Measurements from ENCODE around the gene WRNIP1.

The WRNIP1 gene

GRCh38 chr6:2744778-2745177, 20.4 kb upstream of the WRNIP1 start:
- no peaks in the 10 kb centered on the region for H3K36me3 ChIP-seq (ENCODE audit: control insufficient read depth, insufficient read depth, low read length)
- H3K9ac ChIP-seq (ENCODE audit: low read length) = no peak overlapping the region
- no peaks in the 10 kb centered on the region for H3K4me1 ChIP-seq (ENCODE audit: control insufficient read depth, insufficient read depth, low read length)
- H3K4me3 ChIP-seq (ENCODE audit: low read length) = no peak overlapping the region
- no peak overlapping the region for H3K27ac ChIP-seq (ENCODE audit: low read depth, low read length)
- no peaks in the 10 kb centered on the region for H3K27me3 ChIP-seq (ENCODE audit: control insufficient read depth, insufficient read depth, low read length)

GRCh38 chr6:2745246-2745645, 19.9 kb upstream of the WRNIP1 start:
- Histone ChIP-seq H3K9ac (ENCODE audit: low read length) (no peak overlapping the region), H3K36me3 (ENCODE audit: control insufficient read depth, insufficient read depth, low read length) (no peaks in the 10 kb centered on the region), H3K4me3 (ENCODE audit: low read length) (no peak overlapping the region), H3K4me1 (ENCODE audit: control insufficient read depth, insufficient read depth, low read length) (no peaks in the 10 kb centered on the region), H3K27ac (ENCODE audit: low read depth, low read length) (no peak overlapping the region), H3K27me3 (ENCODE audit: control insufficient read depth, insufficient read depth, low read length) (no peaks in the 10 kb centered on the region)

- H3K27ac ChIP-seq (ENCODE audit: low read depth, low read length) = no peak overlapping the region
- no peaks in the 10 kb centered on the region for H3K27me3 ChIP-seq (ENCODE audit: control insufficient read depth, insufficient read depth, low read length)
- H3K9ac ChIP-seq (ENCODE audit: low read length) = no peak overlapping the region
- H3K4me1 ChIP-seq (ENCODE audit: control insufficient read depth, insufficient read depth, low read length) = no peaks in the 10 kb centered on the region
- no peak overlapping the region for H3K4me3 ChIP-seq (ENCODE audit: low read length)
- no peaks in the 10 kb centered on the region for H3K36me3 ChIP-seq (ENCODE audit: control insufficient read depth, insufficient read depth, low read length)
These were observed 18.6 kb upstream of the WRNIP1 start for GRCh38 chr6:2746557-2747061.

GRCh38 chr6:2748183-2748582, 17.0 kb upstream of the WRNIP1 start:
- Histone ChIP-seq H3K4me3 (ENCODE audit: low read length) (no peak overlapping the region), H3K27me3 (ENCODE audit: control insufficient read depth, insufficient read depth, low read length) (no peaks in the 10 kb centered on the region), H3K27ac (ENCODE audit: low read depth, low read length) (no peak overlapping the region), H3K4me1 (ENCODE audit: control insufficient read depth, insufficient read depth, low read length) (no peaks in the 10 kb centered on the region), H3K9ac (ENCODE audit: low read length) (no peak overlapping the region), H3K36me3 (ENCODE audit: control insufficient read depth, insufficient read depth, low read length) (no peaks in the 10 kb centered on the region)

- no peaks in the 10 kb centered on the region for H3K36me3 ChIP-seq (ENCODE audit: control insufficient read depth, insufficient read depth, low read length)
- H3K27ac ChIP-seq (ENCODE audit: low read depth, low read length) = no peak overlapping the region
- no peak overlapping the region for H3K9ac ChIP-seq (ENCODE audit: low read length)
- no peaks in the 10 kb centered on the region for H3K4me1 ChIP-seq (ENCODE audit: control insufficient read depth, insufficient read depth, low read length)
- H3K4me3 ChIP-seq (ENCODE audit: low read length) = no peak overlapping the region
- no peaks in the 10 kb centered on the region for H3K27me3 ChIP-seq (ENCODE audit: control insufficient read depth, insufficient read depth, low read length)
These were observed 15.1 kb upstream of the WRNIP1 start for GRCh38 chr6:2749969-2750600.

GRCh38 chr6:2750832-2751231, 14.4 kb upstream of the WRNIP1 start, which contains the start of gene MYLK4:
Gene MYLK4 (minus strand): TSS chr6:2750922. CDS start chr6:2749294, 1,628 bp downstream.
- no peak within 1 kb of the TSS for H3K4me3 ChIP-seq (ENCODE audit: low read length)
- no peaks in the 10 kb centered on the region for H3K27me3 ChIP-seq (ENCODE audit: control insufficient read depth, insufficient read depth, low read length)
- H3K9ac ChIP-seq (ENCODE audit: low read length) = no peak within 1 kb of the TSS
- no peak within 1 kb of the TSS for H3K27ac ChIP-seq (ENCODE audit: low read depth, low read length)
- H3K4me1 ChIP-seq (ENCODE audit: control insufficient read depth, insufficient read depth, low read length) = no peaks in the 10 kb centered on the region
- no peaks in the 10 kb centered on the region for H3K36me3 ChIP-seq (ENCODE audit: control insufficient read depth, insufficient read depth, low read length)

GRCh38 chr6:2751871-2752270, 13.3 kb upstream of the WRNIP1 start:
- no peak overlapping the region for H3K9ac ChIP-seq (ENCODE audit: low read length)
- no peak overlapping the region for H3K4me3 ChIP-seq (ENCODE audit: low read length)
- H3K27ac ChIP-seq (ENCODE audit: low read depth, low read length) = no peak overlapping the region
- H3K4me1 ChIP-seq (ENCODE audit: control insufficient read depth, insufficient read depth, low read length) = no peaks in the 10 kb centered on the region
- H3K36me3 ChIP-seq (ENCODE audit: control insufficient read depth, insufficient read depth, low read length) = no peaks in the 10 kb centered on the region
- no peaks in the 10 kb centered on the region for H3K27me3 ChIP-seq (ENCODE audit: control insufficient read depth, insufficient read depth, low read length)

GRCh38 chr6:2752477-2753109, 12.6 kb upstream of the WRNIP1 start:
- Histone ChIP-seq H3K36me3 (ENCODE audit: control insufficient read depth, insufficient read depth, low read length) (no peaks in the 10 kb centered on the region), H3K9ac (ENCODE audit: low read length) (no peak overlapping the region), H3K4me1 (ENCODE audit: control insufficient read depth, insufficient read depth, low read length) (no peaks in the 10 kb centered on the region), H3K27ac (ENCODE audit: low read depth, low read length) (no peak overlapping the region), H3K4me3 (ENCODE audit: low read length) (no peak overlapping the region), H3K27me3 (ENCODE audit: control insufficient read depth, insufficient read depth, low read length) (no peaks in the 10 kb centered on the region)

GRCh38 chr6:2753110-2753489, 12.1 kb upstream of the WRNIP1 start:
- Histone ChIP-seq H3K4me1 (ENCODE audit: control insufficient read depth, insufficient read depth, low read length) (no peaks in the 10 kb centered on the region), H3K27me3 (ENCODE audit: control insufficient read depth, insufficient read depth, low read length) (no peaks in the 10 kb centered on the region), H3K4me3 (ENCODE audit: low read length) (no peak overlapping the region), H3K9ac (ENCODE audit: low read length) (no peak overlapping the region), H3K36me3 (ENCODE audit: control insufficient read depth, insufficient read depth, low read length) (no peaks in the 10 kb centered on the region), H3K27ac (ENCODE audit: low read depth, low read length) (no peak overlapping the region)

- no peaks in the 10 kb centered on the region for H3K27me3 ChIP-seq (ENCODE audit: control insufficient read depth, insufficient read depth, low read length)
- H3K36me3 ChIP-seq (ENCODE audit: control insufficient read depth, insufficient read depth, low read length) = no peaks in the 10 kb centered on the region
- no peaks in the 10 kb centered on the region for H3K4me1 ChIP-seq (ENCODE audit: control insufficient read depth, insufficient read depth, low read length)
- no peak overlapping the region for H3K9ac ChIP-seq (ENCODE audit: low read length)
- H3K27ac ChIP-seq (ENCODE audit: low read depth, low read length) = no peak overlapping the region
- no peak overlapping the region for H3K4me3 ChIP-seq (ENCODE audit: low read length)
These were observed 11.4 kb upstream of the WRNIP1 start for GRCh38 chr6:2753743-2754142.

GRCh38 chr6:2754393-2754792, 10.8 kb upstream of the WRNIP1 start:
- Histone ChIP-seq H3K4me3 (ENCODE audit: low read length) (no peak overlapping the region), H3K27me3 (ENCODE audit: control insufficient read depth, insufficient read depth, low read length) (no peaks in the 10 kb centered on the region), H3K9ac (ENCODE audit: low read length) (no peak overlapping the region), H3K4me1 (ENCODE audit: control insufficient read depth, insufficient read depth, low read length) (no peaks in the 10 kb centered on the region), H3K27ac (ENCODE audit: low read depth, low read length) (no peak overlapping the region), H3K36me3 (ENCODE audit: control insufficient read depth, insufficient read depth, low read length) (no peaks in the 10 kb centered on the region)

GRCh38 chr6:2754911-2755310, 10.3 kb upstream of the WRNIP1 start:
- Histone ChIP-seq H3K4me1 (ENCODE audit: control insufficient read depth, insufficient read depth, low read length) (no peaks in the 10 kb centered on the region), H3K27me3 (ENCODE audit: control insufficient read depth, insufficient read depth, low read length) (no peaks in the 10 kb centered on the region), H3K9ac (ENCODE audit: low read length) (no peak overlapping the region), H3K36me3 (ENCODE audit: control insufficient read depth, insufficient read depth, low read length) (no peaks in the 10 kb centered on the region), H3K4me3 (ENCODE audit: low read length) (no peak overlapping the region), H3K27ac (ENCODE audit: low read depth, low read length) (no peak overlapping the region)

- no peak overlapping the region for H3K4me3 ChIP-seq (ENCODE audit: low read length)
- no peak overlapping the region for H3K27ac ChIP-seq (ENCODE audit: low read depth, low read length)
- no peaks in the 10 kb centered on the region for H3K27me3 ChIP-seq (ENCODE audit: control insufficient read depth, insufficient read depth, low read length)
- H3K4me1 ChIP-seq (ENCODE audit: control insufficient read depth, insufficient read depth, low read length) = no peaks in the 10 kb centered on the region
- no peak overlapping the region for H3K9ac ChIP-seq (ENCODE audit: low read length)
- H3K36me3 ChIP-seq (ENCODE audit: control insufficient read depth, insufficient read depth, low read length) = no peaks in the 10 kb centered on the region
These were observed 9.7 kb upstream of the WRNIP1 start for GRCh38 chr6:2755456-2755855.

Measured in rectal smooth muscle tissue (tissue), 1 donor.